HFFc6 (cell line): ENCODE measurements around the gene GNAS. TPM values are rescaled to one million over a fixed set of nuclear protein-coding genes. Genes with fewer than 3 reads are reported as not detected.

ENCODE experiments used
- DNase-seq: peaks from one replicate; pipeline ENCODE4 v3.0.0-alpha.2; 2018
- H3K27ac Mint-ChIP-seq: 2 replicates; pipeline ENCODE4 v1.8.0; 2020; ENCODE audit warnings: mild to moderate bottlenecking, mixed read lengths
- H3K27me3 Mint-ChIP-seq: 2 replicates; pipeline ENCODE4 v1.8.0; 2021; ENCODE audit warnings: mild to moderate bottlenecking, moderate library complexity, mixed read lengths; ENCODE audit not compliant: insufficient read depth
- H3K36me3 Mint-ChIP-seq: 2 replicates; pipeline ENCODE4 v1.8.0; 2021; ENCODE audit warnings: low read depth, mixed read lengths
- H3K4me1 Mint-ChIP-seq: 2 replicates; pipeline ENCODE4 v1.8.0; 2020; ENCODE audit warnings: low read depth, mixed read lengths
- H3K4me3 Mint-ChIP-seq: 2 replicates; pipeline ENCODE4 v1.8.0; 2020; ENCODE audit warnings: mild to moderate bottlenecking, moderate library complexity, mixed read lengths
- H3K9me3 Mint-ChIP-seq: 2 replicates; pipeline ENCODE4 v1.8.0; 2020; ENCODE audit warnings: mild to moderate bottlenecking, mixed read lengths
- total RNA-seq, 6 experiments: library from RNA; stranded (reverse); fragmentation: NEBNext Ultra II Directional; extraction: Animal tissue kit (Norgen Biotek cat#: 25700); gene quantifications; 2 replicates in 1 of 6; 3 replicates in 5 of 6; pipeline ENCODE4 v1.2.3, GENCODE V29; 2021
- TF ChIP-seq, protein P1 (sequence below): fragments of 200-600 bp; sonication (generic); IDR thresholded peaks from 2 replicates; pipeline ENCODE4 v1.5.0; 2021; ENCODE audit warnings: antibody characterized with exemption, mild to moderate bottlenecking

The GNAS gene
- total RNA-seq, 6 experiments from 2014 or later = 820 to 1,032 (median 914) TPM

DNA sequence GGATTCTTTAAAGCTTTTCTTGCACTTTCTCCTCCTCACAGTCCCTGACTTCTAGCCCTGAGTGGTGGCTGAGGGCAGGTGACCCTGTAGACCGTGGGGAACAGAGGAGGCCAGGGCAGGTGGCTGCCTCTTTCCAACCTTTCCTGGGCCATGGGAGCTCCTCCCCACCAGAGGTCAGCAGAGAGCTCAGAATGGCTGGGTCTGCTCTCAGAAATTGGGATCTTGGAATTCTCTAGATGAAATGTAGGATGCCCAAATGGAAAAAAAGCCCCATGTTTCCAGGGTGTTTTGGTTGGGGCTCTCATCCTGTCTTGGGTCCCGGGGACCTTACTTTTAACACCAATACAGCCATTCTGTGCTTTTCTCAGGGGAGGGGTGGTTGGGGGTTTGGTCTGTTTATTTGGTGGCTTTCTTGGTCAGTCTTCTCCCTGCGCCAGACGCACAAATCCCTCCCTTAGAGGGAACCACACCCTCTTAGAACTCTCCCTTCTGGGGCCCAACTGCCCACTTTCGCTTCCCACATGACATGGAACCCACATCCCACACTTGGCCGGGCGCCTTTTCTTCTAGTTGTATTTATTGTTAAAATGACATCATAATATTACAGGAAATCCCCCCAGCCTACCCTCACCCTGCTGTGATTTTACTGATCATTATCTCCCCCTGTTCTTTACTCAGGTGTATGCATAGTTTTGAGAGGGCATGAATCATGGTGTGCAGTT lies 17.9 kb downstream of the GNAS start:
- H3K27ac Mint-ChIP-seq = no peak overlapping the region
- H3K9me3 Mint-ChIP-seq = no peaks in the 10 kb centered on the region
- peaks cover 9% of the 10 kb centered on the region for H3K4me1 Mint-ChIP-seq
- TF ChIP-seq, protein P1, sequence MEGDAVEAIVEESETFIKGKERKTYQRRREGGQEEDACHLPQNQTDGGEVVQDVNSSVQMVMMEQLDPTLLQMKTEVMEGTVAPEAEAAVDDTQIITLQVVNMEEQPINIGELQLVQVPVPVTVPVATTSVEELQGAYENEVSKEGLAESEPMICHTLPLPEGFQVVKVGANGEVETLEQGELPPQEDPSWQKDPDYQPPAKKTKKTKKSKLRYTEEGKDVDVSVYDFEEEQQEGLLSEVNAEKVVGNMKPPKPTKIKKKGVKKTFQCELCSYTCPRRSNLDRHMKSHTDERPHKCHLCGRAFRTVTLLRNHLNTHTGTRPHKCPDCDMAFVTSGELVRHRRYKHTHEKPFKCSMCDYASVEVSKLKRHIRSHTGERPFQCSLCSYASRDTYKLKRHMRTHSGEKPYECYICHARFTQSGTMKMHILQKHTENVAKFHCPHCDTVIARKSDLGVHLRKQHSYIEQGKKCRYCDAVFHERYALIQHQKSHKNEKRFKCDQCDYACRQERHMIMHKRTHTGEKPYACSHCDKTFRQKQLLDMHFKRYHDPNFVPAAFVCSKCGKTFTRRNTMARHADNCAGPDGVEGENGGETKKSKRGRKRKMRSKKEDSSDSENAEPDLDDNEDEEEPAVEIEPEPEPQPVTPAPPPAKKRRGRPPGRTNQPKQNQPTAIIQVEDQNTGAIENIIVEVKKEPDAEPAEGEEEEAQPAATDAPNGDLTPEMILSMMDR = peak; percentile 90
- DNase-seq = peak; percentile 43
- H3K4me3 Mint-ChIP-seq = no peak overlapping the region
- H3K27me3 Mint-ChIP-seq = peaks cover 16% of the 10 kb centered on the region
- H3K36me3 Mint-ChIP-seq = no peaks in the 10 kb centered on the region

DNA sequence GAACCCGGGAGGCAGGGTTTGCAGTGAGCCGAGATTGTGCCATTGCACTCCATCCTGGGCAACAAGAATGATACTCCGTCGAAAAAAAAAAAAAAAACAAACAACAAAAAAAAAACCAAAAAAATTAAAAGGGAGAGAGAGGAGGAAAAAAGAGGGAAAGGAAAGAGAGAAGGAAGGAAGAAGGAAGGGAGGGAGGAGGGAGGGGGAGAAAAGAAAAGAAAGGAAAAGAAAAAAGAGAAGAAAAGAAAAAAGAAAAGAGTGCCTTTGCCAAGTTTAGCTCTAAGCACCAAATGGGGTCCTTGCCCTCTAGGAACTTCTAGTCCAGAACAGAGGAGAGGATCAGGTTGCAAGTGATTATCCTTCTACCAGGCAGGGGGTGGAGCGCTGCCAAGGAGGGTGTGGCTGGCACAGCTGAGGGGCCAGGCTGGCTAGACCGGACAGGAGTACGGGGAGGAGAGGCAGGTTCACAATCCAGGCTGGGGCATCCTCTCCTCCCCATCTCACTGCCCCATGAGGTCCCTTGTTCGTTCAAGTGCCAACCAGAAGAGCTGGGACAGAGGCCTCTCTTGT lies 19.1 kb downstream of the GNAS start:
- no peaks in the 10 kb centered on the region for H3K36me3 Mint-ChIP-seq
- peaks cover 12% of the 10 kb centered on the region for H3K27me3 Mint-ChIP-seq
- H3K4me1 Mint-ChIP-seq = peaks cover 21% of the 10 kb centered on the region
- H3K27ac Mint-ChIP-seq = no peak overlapping the region
- no peaks in the 10 kb centered on the region for H3K9me3 Mint-ChIP-seq
- TF ChIP-seq, protein P1 = no peak
- no peak overlapping the region for H3K4me3 Mint-ChIP-seq
- DNase-seq = no peak

DNA sequence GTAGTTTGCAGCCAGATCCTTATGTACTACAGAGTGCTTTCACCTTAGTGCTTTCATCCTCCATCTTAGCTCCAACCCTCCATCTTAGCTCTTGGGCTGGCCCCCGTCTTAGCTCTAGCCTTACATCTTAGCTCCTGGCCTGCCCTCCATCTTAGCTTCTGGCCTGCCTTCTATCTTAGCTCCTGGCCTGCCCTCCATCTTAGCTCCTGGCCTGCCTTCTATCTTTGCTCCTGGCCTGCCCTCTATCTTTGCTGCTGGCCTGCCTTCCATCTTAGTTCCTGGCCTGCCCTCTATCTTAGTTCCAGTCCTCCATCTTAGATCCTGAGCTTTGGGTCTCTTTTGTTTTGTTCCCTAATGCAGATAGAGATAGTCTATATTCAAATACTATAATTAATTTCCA lies 22.0 kb downstream of the GNAS start:
- H3K27me3 Mint-ChIP-seq = peaks cover 14% of the 10 kb centered on the region
- no peak overlapping the region for H3K4me3 Mint-ChIP-seq
- no peak overlapping the region; the same call in 1 of the 2 replicates for H3K27ac Mint-ChIP-seq
- no peaks in the 10 kb centered on the region for H3K36me3 Mint-ChIP-seq
- DNase-seq = no peak
- no peaks in the 10 kb centered on the region for H3K9me3 Mint-ChIP-seq
- H3K4me1 Mint-ChIP-seq = peaks cover 25% of the 10 kb centered on the region
- TF ChIP-seq, protein P1 = no peak

DNA sequence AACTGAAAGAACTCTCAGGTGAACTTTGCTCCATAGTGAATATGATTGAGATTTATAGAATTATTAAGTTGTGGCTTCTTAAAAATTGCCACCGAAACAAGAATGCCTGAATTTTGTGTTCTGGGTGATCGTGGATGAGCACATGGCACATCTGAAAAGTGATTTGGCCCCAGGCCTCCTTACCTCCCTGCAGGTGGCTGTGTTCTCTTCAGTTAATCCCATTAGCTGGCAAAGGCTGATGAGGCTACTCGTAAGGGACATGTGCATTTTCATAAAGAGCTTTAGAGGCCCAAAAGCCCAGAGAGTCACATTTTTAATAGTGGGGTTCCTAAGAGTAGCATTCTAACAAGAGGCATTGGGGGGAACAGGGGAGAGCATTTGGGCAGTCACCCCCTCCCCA lies 22.6 kb downstream of the GNAS start:
- Mint-ChIP-seq H3K27me3 (peaks cover 14% of the 10 kb centered on the region), H3K4me3 (peak overlapping the region; percentile 35; the same call in 1 of the 2 replicates), H3K9me3 (no peaks in the 10 kb centered on the region), H3K36me3 (no peaks in the 10 kb centered on the region), H3K4me1 (peaks cover 25% of the 10 kb centered on the region), H3K27ac (no peak overlapping the region)
- TF ChIP-seq, protein P1 = no peak
- no peak for DNase-seq

DNA sequence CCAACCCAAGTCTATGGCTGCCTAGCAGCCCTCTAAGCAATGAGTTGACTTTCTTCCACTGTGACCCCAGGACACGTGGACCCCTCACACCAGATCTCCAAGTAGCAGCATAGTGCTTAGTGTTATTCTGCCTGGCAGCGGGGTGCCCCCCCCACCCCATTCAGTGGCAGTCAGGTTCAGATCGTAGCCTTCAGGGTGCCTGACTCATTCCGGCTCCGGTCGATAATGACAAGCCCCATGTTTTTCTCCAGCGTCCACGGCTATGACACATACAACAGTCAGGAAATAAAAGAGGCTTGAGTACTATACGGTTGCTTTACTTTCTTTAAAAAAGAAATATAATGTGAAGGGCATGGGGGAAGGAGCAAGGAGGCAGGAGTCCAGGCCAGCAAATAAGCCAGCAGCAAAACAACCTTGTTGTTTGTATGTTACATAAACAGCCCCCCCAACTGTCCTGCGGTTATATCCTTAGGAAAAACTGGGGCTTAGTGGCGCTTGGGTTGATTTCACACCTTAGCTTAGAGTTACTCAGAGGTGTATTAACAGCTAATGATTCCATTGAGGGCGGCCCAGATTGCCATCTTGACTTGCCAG lies 23.1 kb downstream of the GNAS start:
- peak; percentile 65 for DNase-seq
- peak overlapping the region; percentile 35; the same call in 1 of the 2 replicates for H3K4me3 Mint-ChIP-seq
- H3K27ac Mint-ChIP-seq = peak overlapping the region; percentile 58
- H3K27me3 Mint-ChIP-seq = peaks cover 16% of the 10 kb centered on the region
- no peaks in the 10 kb centered on the region for H3K9me3 Mint-ChIP-seq
- TF ChIP-seq, protein P1 = no peak
- H3K4me1 Mint-ChIP-seq = peaks cover 25% of the 10 kb centered on the region
- H3K36me3 Mint-ChIP-seq = no peaks in the 10 kb centered on the region
